HG02943 (cell line): ENCODE data around the gene GATD1.
A peak's percentile ranks its signal among the peaks of the same experiment; 100 is the strongest.

Experiments
- ATAC-seq: cut with Tn5 transposase; IDR thresholded peaks from one replicate; pipeline ENCODE4 v1.9.1; 2021; ENCODE audit warnings: mild to moderate bottlenecking, low read depth, moderate library complexity; ENCODE audit not compliant: unreplicated experiment

GATD1 gene

GRCh38 chr11:813072-813455 is 35.8 kb upstream of the GATD1 start:
- ATAC-seq, result no peak

- no peak for ATAC-seq
These were observed 35.1 kb upstream of the GATD1 start for GRCh38 chr11:812390-812789.

- ATAC-seq, result no peak
These were observed 34.4 kb upstream of the GATD1 start for GRCh38 chr11:811446-812245.

GRCh38 chr11:810040-810567 is 32.8 kb upstream of the GATD1 start:
- no peak for ATAC-seq

- ATAC-seq, result peak; percentile 71
These were observed 32.2 kb upstream of the GATD1 start, which contains the start of gene RPLP2 for GRCh38 chr11:809287-810039. Gene RPLP2, plus strand, starts transcription at chr11:809967. Its CDS starts 268 bp downstream, at chr11:810235.

GRCh38 chr11:808427-809286 is 31.4 kb upstream of the GATD1 start:
- no peak for ATAC-seq

GRCh38 chr11:804599-804964 is 27.3 kb upstream of the GATD1 start:
- no peak for ATAC-seq

- ATAC-seq, result no peak
These were observed 26.7 kb upstream of the GATD1 start for GRCh38 chr11:803770-804598.

GRCh38 chr11:803467-803742 is 26.1 kb upstream of the GATD1 start:
- ATAC-seq, result no peak

GRCh38 chr11:802693-803466 is 25.6 kb upstream of the GATD1 start:
- no peak for ATAC-seq

- ATAC-seq, result no peak
These were observed 24.8 kb upstream of the GATD1 start for GRCh38 chr11:802018-802617.

- no peak for ATAC-seq
These were observed 24.0 kb upstream of the GATD1 start for GRCh38 chr11:801097-801780.

GRCh38 chr11:800473-800872 is 23.2 kb upstream of the GATD1 start:
- ATAC-seq, result no peak

GRCh38 chr11:799641-800316 is 22.5 kb upstream of the GATD1 start:
- ATAC-seq, result no peak

GRCh38 chr11:798093-798713 is 20.9 kb upstream of the GATD1 start, which contains the start of gene SLC25A22:
Gene SLC25A22, minus strand, starts transcription at chr11:798281. Its CDS starts 3,275 bp downstream, at chr11:795006.
- peak; percentile 54 for ATAC-seq

- ATAC-seq, result peak; percentile 36
These were observed 20.2 kb upstream of the GATD1 start for GRCh38 chr11:797296-798092.
